ENCODE results near the gene PPP3CA.
A peak's percentile ranks its signal among the peaks of the same experiment; 100 is the strongest.
"Not testable (repeated sequence)": the region's sequence is repeated elsewhere in the genome, so short reads cannot be mapped to it uniquely, and the experiment has no call there.

Gene PPP3CA

DNA sequence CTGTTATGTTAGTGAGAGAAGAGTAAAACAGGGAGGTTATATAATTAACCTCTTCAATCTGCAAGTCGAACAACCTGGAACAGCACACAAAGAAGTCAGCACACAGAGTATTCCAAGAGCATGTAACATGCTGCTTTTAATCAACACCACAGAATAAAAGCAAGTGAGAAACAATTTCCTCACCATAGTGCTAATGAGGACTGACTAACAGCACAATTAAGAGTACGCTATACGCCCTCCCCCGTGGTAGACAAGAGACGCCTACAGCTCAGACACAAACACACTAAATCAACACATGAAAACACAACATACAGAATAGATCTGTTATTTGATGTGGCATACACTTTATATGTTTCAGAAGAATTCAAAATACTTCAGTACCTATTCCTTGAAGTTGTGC, 103.0 kb downstream of the PPP3CA start:
- no peak for DNase-seq

DNA sequence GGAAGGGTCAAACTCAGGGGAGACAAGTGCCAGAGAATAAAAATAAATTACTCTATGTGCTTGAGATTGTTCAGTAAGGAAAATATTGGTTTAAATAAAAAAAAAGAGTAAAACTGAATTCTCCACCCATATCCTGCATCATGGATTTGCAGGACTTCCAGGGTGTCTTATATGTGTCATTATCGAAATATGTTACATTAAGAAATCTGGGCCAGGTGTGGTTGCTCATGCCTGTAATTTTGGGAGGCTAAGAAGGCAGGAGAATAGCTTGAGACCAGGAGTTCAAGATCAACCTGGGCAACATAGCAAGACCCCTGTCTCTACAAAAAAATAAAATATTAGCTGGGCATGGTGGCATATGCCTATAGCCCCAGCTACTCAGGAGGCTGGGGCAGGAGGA, 104.9 kb downstream of the PPP3CA start:
- DNase-seq, result no peak

DNA sequence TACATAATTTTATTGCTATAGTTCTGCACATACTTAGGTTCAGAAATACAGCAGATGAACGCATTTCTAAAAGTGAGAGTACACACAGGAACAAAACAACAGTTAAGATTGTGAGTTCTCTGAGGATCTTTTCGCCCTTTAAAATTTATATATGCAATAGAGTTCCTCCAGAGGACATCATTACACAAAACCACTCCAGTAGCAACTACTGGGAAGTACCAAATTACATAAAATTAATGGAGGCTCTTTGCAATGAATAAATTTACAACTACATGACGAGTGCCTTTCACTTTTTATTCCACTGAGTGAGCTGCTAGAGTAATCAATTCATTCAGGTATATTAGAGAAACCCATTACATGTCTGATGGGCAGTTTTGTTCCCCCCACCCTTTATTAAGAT, 107.2 kb downstream of the PPP3CA start:
- no peak for DNase-seq

GRCh38 chr4:101239665-101240064, 107.7 kb downstream of the PPP3CA start:
- no peak for DNase-seq

- no peak for DNase-seq
These were observed 108.6 kb downstream of the PPP3CA start for GRCh38 chr4:101238706-101239105.

DNA sequence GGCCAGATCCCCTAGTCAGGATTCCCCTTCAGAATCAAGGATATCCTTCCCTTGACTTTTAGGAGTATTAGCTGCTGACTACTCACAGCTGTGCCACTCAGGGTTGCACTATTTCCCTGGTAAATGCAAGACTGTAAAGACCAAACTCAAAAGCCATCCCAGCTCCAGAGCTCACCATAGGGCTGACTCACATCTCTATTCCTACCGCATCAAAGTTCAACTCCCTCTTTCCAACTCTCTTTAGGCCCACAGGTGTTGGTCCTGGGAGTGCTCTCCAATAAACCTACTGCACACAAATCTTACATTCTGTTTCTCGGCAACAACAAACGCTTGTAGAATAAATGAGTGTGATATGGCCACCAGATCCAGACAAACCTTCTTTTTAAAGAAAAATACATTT, 109.6 kb downstream of the PPP3CA start:
- DNase-seq, result no peak

DNA sequence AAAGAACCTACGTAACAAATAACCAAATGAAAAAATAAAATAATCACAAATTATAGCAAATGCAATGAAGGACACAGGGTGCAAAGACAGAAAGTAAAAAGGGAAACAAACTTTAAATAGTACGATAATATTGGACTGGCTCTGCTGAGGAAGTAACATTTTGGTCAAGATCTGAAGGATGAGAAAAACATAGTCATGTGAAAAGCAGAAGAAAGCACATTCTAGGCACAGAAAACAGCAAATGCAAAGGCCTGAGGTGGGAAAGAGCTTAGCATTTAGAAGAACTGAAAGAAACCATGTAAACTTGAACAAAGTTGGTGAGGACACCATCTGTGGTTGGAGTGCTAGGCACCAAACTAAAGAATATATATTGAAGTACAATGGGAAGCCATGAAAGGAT, 111.2 kb downstream of the PPP3CA start:
- DNase-seq, result no peak

- not testable (repeated sequence) for DNase-seq
These were observed 113.2 kb downstream of the PPP3CA start for GRCh38 chr4:101234141-101234540.

DNA sequence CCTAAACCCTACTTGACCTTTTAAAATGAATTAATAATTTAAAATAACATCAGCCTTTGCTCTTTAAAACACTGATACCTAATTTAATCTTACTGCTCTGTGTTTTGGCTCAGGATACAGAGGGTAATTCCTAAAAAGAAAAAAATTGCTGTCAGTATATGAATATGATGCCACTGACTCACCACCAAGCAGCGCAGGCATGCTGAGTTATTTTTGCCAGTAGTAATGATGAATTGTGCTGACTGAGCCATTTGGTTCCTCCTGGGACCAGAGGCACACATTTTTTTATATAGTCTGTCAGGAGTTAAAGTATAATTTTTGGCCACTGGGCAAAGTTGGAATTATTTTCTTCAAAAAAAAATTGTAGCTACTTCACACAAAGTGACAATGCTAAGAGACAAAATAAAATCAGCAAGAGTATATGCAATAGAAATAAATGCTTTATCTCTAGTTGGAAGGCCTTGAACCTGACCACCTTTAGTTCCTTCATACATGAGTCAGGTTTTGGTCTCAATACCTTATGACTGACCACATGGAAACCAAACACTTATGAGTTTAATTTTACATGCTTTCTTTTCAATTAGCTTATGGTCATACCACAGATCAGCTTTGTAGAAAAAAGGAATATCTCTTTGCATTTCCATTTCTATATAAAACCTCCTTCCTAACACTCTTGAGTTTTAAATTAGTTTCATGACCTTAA, 115.1 kb downstream of the PPP3CA start:
- peak; percentile 84 for DNase-seq

DNA sequence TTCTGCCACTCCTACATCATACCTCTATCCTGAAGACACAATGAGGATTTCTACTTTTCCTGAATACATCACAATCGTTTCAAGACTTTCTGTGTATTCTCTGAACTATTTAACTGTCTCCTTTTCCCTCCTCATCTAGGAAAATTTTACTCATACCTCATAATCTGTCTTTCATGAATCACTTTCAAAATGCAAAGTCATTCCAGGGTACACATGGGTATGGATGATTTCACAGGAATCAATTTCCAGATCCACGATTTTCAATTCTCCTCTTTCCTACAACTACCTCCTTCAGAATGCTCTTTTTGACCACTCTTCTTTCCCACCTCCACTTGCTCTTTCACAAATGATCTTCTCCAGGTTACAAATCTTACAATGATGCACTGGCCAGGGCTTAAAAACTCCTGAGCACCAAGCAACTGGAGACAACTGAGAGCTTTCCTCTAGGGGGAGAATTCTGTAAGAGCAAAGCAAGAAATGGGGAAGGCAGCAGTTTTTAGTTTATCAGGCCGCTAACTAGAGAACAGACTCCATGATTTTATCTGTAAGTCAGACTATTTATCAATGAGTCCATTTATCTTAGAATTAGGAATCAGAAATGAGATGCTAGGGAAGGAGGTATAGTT, 116.4 kb downstream of the PPP3CA start:
- DNase-seq, result no peak

DNA sequence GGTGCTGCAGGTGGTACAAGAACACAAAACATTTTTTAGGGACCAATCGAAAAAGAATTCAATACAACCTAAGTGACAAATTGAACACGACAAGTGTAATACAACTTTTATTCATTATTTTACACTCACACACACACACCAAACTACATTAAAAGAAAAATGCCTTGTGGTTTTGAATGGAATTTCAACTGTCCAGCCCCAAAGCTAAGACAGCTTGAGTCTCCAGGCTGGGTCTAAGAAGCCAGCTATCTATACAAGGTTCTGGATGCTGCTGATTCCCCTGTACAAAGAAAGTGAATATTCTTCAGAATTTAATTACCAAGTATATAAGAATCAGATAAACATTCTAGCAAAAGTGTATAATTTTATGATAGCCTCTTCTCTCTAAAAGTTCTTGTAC, 118.2 kb downstream of the PPP3CA start:
- no peak for DNase-seq

DNA sequence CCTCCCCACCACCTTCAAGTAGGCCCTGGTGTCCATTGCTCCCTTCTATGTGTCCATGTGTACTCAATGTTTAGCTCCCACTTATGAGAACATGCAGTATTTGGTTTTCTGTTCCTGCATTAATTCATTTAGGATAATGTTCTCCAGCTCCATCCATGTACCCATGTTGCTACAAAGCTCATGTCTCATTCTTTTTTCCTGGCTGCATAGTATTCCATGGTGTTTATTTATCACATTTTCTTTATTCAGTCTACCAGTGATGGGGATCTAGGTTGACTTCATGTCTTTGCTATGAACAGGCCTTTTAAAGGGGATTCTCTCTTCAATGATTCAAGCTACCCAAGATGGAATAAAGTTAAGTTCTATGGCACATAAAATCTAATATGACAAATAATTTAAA, 119.6 kb downstream of the PPP3CA start:
- no peak for DNase-seq

DNA sequence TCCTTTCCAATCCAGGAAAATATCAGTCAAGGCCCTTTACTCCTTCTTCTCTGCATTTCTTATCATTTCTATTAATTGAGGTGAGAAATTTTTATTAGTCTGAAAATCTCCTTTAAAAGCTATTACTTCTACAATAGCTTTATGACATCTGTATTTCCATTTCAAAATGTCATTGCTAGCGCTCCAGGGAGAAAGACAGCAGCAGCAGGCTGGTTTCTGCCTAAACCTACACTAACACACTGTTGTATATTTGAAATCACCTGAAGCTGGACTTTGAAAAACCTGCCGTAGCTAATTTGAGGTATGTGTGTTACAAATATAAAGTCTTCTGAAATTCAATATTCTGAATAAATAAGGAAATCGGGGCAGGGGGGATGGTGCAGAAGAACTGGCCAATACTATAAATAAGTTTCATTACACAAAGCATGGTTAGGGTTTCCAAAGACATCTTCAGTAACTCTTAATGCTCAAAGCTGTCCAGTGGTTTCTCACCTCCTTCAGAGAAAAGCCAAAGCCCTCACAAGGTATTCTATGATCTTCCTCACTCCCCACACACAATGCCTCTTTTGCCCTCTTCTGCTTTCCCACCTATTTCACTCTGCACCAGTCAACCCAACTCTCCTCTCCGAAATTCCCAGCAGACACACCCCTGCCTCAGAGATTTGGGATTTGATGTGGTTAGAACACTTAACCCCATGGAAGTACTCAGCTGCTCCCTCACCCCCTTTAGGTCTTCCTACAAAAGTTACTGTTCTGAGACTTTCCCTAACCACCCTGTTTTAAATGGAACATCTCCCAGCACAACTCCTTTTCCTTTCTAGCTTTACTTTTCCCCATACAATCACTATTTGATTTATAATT, 122.7 kb downstream of the PPP3CA start:
- DNase-seq, result no peak

GRCh38 chr4:101222156-101222845, 125.0 kb downstream of the PPP3CA start:
- DNase-seq, result no peak

GRCh38 chr4:101221294-101221693, 126.0 kb downstream of the PPP3CA start:
- DNase-seq, result no peak

- DNase-seq, result no peak
These were observed 128.4 kb downstream of the PPP3CA start for GRCh38 chr4:101218894-101219293.

- DNase-seq, result no peak
These were observed 129.0 kb downstream of the PPP3CA start for GRCh38 chr4:101218346-101218745.

DNA sequence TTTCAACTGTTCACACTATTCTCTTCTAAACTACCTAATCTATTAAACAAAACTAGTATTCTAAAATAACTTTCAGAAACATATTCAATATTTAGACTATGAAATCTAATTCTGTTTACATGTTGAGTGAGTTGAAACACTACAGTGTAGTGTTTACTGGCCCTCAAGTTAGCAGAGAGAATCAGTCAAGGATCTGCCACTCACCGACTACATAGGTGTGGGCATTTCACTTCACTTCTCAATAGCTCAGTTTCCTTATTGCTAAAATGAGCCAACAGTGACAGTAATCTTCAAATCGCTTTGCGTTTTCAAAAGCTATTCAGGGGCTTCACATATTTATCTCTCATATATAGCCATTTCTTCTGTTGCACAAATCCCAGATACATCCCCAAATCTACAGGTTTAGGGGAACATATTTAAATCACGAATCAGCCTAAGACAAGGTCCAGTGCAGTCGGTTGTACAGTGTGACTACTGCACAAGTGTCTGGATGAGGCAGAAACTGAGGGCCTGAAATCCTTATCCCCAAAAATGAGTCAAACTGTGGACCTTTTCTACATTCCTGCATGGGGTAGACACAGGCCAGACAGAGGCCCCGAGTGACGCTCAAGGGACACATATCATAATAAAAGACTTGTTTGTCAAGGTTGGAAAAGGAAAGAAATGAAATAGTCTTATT, 129.8 kb downstream of the PPP3CA start:
- DNase-seq, result no peak

DNA sequence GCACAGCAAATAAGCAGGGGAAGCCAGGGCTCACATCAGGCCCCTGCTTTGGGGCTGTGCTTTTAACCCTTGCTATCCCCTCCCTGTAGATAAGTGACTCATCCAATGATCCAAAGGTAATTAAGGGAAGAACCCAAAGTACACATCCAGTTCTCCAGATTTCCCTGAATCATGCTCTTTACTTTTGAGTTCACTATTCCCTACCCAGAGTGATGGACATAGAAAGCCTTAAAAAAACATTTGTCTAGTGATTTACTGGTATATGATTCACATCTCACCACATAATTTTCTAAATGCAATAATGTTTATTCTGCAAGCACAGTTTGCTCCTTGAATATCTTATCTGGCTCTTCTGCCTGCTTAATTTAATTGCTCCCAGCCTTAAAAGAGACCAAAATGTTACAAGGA, 136.2 kb downstream of the PPP3CA start:
- peak; percentile 19 for DNase-seq

DNA sequence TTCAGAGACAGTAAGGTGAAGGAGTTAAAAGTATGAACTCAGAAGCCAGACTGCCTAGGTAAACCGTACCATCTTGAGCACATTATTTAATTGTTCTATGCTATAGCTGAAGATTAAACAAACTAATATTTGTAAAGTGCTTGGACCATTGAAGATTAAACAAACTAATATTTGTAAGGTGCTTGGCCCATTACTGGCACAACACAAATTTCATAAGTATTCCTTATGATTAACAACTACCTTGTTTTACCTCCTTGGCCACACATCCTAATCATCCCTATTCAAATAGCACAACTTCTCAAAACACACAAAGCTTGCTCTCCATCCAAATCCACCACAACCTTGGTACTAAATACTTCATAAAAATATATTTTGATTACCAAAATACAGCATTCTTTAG, 137.0 kb downstream of the PPP3CA start:
- DNase-seq, result no peak

DNA sequence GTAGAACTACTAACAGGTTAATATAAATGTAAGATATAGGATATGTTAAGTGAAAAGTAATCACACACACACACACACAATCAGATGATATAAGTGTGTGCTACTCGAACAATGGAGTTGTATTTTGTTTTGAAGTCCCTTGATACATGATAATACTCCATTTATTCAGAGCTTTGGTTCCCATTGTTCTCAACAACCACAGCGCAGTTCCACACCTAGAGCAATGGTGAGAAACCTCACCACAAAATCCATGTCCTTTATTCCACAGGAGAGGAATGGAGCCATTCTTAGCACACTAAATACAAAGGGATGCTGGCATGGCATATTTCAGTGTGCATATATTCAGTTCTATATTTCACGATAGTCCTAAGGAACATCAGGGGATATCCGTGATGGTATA, 139.2 kb downstream of the PPP3CA start:
- no peak for DNase-seq

- no peak for DNase-seq
These were observed 141.4 kb downstream of the PPP3CA start for GRCh38 chr4:101205916-101206315.

DNA sequence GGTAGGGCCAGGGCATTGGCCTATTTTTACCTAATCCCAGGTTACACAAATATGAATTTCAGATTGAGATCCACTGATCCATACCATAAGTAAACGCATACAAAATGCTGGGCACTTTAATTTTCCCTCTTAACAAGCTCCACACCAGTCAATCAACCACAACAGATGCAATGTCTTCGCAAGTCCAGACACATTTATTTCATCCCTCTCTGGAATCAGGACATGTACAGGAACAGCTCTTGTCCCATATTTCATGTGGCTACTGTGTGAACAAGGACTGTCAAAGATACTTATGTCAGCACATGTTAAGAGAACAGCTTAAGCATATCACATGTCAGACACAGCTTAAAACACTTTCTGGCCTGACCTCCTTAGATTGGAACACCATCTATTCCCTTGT, 145.9 kb downstream of the PPP3CA start:
- peak; percentile 35 for DNase-seq

Data from NCI-H446 treated with DMSO at 0.1 percent for 48 hours (cell line).